GM18870 (cell line): ENCODE measurements around the gene CACNA1E.

Experiments used
- ATAC-seq: cut with Tn5 transposase; IDR thresholded peaks from one replicate; pipeline ENCODE4 v1.9.1; 2021; ENCODE audit warnings: moderate library complexity; ENCODE audit not compliant: unreplicated experiment

The CACNA1E gene

GRCh38 chr1:181626279-181626938 lies 143.1 kb downstream of the CACNA1E start:
- no peak for ATAC-seq

- no peak for ATAC-seq
Observed at GRCh38 chr1:181630398-181630797, 147.1 kb downstream of the CACNA1E start.

DNA sequence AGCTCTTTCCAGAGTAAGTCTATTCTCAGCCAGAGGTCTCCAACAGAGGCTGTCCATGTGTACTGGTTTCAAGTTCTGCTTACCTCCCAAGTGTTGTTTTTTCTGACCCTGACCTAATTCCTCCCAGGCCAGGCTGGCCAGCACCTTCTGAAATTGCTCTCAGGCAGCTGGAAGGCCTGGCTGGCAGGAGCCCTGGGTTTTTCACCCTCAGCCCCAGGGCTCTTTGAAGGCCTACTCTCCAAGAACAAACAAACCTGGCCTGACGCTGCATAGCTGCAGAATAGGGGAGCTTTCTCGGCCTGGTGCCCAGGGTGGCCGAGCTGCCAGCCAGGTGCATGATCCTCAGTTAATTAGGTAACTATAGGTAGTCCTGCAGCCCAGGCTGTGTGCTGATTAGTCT lies 147.5 kb downstream of the CACNA1E start:
- no peak for ATAC-seq

DNA sequence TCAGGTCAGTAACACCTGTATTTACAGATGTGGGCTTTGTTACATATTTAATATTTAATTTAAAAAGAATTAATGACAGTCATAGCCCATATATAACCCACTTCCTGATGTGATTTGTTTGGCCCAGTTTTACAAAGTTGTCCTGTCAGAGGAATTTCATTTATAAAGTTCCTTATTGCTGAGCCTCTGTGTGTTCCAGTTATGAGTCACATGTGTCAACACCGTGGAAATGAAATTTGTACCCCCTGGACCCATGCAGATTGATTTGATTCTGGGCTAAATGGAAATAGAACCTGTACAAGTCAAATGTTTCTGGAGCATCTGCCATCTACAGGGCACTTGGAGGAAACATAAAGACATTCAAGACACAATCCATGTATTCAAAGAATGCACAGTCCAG lies 149.2 kb downstream of the CACNA1E start:
- ATAC-seq = no peak

GRCh38 chr1:181632960-181633359 lies 149.6 kb downstream of the CACNA1E start:
- no peak for ATAC-seq

GRCh38 chr1:181635110-181635509 lies 151.8 kb downstream of the CACNA1E start:
- ATAC-seq = no peak

- ATAC-seq = no peak
Observed at GRCh38 chr1:181637998-181638397, 154.7 kb downstream of the CACNA1E start.

GRCh38 chr1:181640956-181641355 lies 157.6 kb downstream of the CACNA1E start:
- no peak for ATAC-seq

DNA sequence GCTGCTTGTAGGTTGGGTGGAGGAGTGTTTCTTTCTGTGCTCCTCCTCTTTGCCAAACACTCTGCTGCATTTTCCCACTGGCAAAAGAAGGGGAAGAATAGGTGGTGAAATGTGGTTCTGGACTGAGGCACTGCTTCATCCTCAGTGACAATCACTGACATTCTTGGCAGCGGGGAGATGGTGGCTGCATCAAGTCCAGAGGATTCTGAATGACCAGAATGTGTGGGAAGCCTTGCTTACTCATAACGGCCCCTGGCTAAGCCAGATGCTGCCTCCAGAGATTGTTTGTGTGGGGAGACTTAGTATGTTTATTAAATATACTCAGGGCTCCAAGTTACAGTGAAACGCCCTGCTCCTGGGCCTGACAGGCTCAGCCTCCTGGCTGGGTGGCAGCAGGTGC lies 160.3 kb downstream of the CACNA1E start:
- ATAC-seq = no peak

GRCh38 chr1:181645171-181645570 lies 161.9 kb downstream of the CACNA1E start:
- ATAC-seq = no peak

- ATAC-seq = no peak
Observed at GRCh38 chr1:181646710-181647109, 163.4 kb downstream of the CACNA1E start.

DNA sequence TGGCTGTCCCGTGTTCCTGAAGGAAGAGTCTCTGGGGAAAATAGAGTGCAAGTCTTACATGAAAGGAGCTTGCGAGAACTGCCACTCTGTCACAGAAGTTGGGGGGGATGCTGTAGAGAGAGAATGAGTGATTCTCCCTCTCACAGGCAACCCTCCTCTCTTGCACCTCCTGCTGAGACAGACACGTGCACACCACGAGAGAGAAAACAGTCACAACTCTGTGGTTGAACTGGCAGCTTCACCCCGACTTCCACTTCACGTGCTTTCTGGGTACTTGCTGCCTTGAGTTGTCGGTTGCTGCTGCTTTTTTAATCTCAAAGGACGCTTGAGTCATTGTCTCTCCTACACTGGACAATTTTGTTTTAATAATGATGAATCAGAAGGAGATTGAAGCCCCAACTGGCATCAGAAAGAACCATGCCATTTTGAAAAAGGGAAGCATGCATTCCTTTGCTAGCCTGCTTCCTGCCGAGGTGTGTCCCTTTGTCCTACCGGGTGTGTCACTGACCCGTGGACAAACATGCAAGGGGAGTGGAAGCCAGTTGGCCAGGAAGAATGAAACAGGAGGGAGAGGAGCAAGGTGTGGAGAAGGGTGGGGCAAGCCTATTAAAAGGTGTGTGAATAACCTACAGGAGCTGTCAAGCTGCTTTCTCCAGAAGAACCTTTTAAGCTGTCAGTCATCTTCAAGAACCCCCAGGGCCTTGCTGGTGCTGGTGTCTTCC lies 164.2 kb downstream of the CACNA1E start:
- no peak for ATAC-seq

- ATAC-seq = no peak
Observed at GRCh38 chr1:181651276-181651675, 168.0 kb downstream of the CACNA1E start.

GRCh38 chr1:181655756-181656155 lies 172.4 kb downstream of the CACNA1E start:
- ATAC-seq = no peak

GRCh38 chr1:181656491-181656890 lies 173.2 kb downstream of the CACNA1E start:
- no peak for ATAC-seq

DNA sequence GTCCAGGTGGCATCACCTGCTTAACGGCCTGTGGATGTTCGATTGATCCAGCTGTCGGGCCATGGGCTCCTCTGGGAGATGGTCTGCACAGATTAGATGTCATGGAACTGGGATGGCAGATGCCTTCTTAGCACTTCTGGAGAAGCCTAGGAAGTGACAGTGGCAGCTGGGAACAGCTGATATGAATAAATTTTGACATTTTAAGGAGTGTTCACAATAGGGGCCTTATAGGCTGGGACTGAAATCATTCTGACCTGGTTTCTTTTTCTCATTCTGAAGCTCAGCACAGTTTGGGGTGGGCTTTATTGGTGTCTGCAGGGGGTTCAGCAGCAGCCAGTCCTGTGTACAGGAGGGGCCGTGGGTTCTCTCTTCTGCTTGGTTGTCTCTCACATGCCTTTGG lies 175.3 kb downstream of the CACNA1E start:
- no peak for ATAC-seq

- ATAC-seq = no peak
Observed at GRCh38 chr1:181659321-181659957, 176.1 kb downstream of the CACNA1E start.

DNA sequence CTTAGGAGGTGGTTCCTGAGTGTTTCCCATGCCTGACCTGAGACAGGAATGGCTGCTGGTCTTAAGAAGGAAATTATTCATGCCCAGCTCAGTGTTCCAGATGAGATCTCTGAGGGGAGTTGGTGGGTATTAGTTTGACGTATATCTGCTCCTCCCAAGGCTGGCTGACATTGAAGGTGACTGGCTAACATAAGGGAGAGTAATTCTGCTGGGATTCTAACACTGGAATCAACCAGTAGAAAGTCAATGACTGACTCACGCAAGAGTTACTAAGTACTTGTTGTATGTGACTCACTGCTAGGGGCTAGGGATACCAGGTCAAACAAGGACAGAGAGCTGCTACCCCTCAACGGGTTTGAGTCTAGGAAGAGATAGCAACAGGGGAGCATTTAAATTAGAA lies 177.3 kb downstream of the CACNA1E start:
- no peak for ATAC-seq

GRCh38 chr1:181661569-181661968 lies 178.3 kb downstream of the CACNA1E start:
- ATAC-seq = no peak

- ATAC-seq = no peak
Observed at GRCh38 chr1:181662606-181663005, 179.3 kb downstream of the CACNA1E start.

DNA sequence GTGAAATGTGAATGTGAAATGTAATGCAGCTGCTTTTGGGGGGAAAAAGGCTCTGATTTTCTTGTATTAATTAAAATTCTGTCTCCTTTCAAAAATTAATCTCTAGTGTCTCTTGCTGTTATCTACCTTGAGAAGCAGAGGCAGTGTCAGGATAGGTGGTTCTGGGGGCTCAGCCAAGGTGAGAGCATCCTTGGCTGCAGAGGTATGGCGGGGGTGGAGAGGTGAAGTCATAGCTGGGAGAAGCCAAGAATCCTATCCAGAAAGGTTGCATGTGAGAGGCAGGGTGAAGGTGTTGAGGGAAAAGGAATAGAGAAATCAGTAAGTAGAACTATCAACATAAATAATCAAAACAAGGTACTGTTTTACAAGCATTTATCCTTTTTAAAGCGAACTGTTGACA lies 181.2 kb downstream of the CACNA1E start:
- no peak for ATAC-seq

- no peak for ATAC-seq
Observed at GRCh38 chr1:181669246-181669645, 185.9 kb downstream of the CACNA1E start.
